ENCODE results near the gene NOP14. TPM values are rescaled to one million over a fixed set of nuclear protein-coding genes. Genes with fewer than 3 reads are reported as not detected.

The NOP14 gene
- total RNA-seq, 4 donors from 2014 or later = 8.6 to 43.0 (median 12.8) TPM

- Histone ChIP-seq H3K27me3 (no peaks in the 10 kb centered on the region), H3K27ac (no peak overlapping the region), H3K4me1 (peaks cover 4 to 12% (median 11%) of the 10 kb centered on the region in 4 donors), H3K9me3 (no peaks in the 10 kb centered on the region), H3K4me3 (no peak overlapping the region), H3K36me3 (peaks cover 0 to 34% (median 15%) of the 10 kb centered on the region in 4 donors)
- no peak for TF ChIP-seq POLR2A (IDR thresholded peaks at IDR 0.05)
- no peak for TF ChIP-seq EP300 (IDR thresholded peaks at IDR 0.05; ENCODE audit: low read depth)
- TF ChIP-seq CTCF (IDR thresholded peaks at IDR 0.05) = no peak
- TF ChIP-seq POLR2AphosphoS5 (IDR thresholded peaks at IDR 0.05) = no peak
- WGBS, 2 donors (ENCODE audit: low coverage in 1 of 2) = 88 to 94% methylated on average over 10 to 30 of the region's 30 CpGs
- DNase-seq = no peak
- in situ Hi-C loops (cut with MboI; ENCODE audit: low pct_ligation_motif_present in 1 of 4, low pct_unique_long_range_greater_than_20kb in 1 of 4, low sequenced_read_pairs in 3 of 4) (loop anchor here in 3 of 4 donors (10.0 to 25.0 kb wide), 2 partner anchors 180 to 183 kb away; partner anchors contain the start of gene TNIP2 (in 2 of the 3)), intact Hi-C loops (cut with DNase I; ENCODE audit: low total_unique reads) (no loop called here)
Measured at GRCh38 chr4:2944586-2945526, 18.4 kb downstream of the NOP14 start.

GRCh38 chr4:2944091-2944482, 19.1 kb downstream of the NOP14 start:
- Histone ChIP-seq H3K36me3 (peaks cover 0 to 40% (median 15%) of the 10 kb centered on the region in 4 donors), H3K9me3 (no peaks in the 10 kb centered on the region), H3K4me1 (peaks cover 4 to 12% (median 11%) of the 10 kb centered on the region in 4 donors), H3K27me3 (no peaks in the 10 kb centered on the region), H3K4me3 (no peak overlapping the region), H3K27ac (no peak overlapping the region)
- WGBS, 2 donors (ENCODE audit: low coverage in 1 of 2) = 85 to 88% methylated on average over 5 to 11 of the region's 11 CpGs
- intact Hi-C loops (cut with DNase I; ENCODE audit: low total_unique reads) = no loop called here
- DNase-seq = no peak
- in situ Hi-C loops (cut with MboI; ENCODE audit: low pct_ligation_motif_present in 1 of 4, low pct_unique_long_range_greater_than_20kb in 1 of 4, low sequenced_read_pairs in 3 of 4) = loop anchor here in 3 of 4 donors (10.0 to 25.0 kb wide), 2 partner anchors 179 to 182 kb away; partner anchors contain the start of gene TNIP2 (in 2 of the 3)
- TF ChIP-seq CTCF (IDR thresholded peaks at IDR 0.05) (no peak), POLR2AphosphoS5 (IDR thresholded peaks at IDR 0.05) (no peak), POLR2A (IDR thresholded peaks at IDR 0.05) (no peak), EP300 (IDR thresholded peaks at IDR 0.05; ENCODE audit: low read depth) (no peak)

- no peak for DNase-seq
- 94 to 95% methylated on average over 17 to 20 of the region's 20 CpGs for WGBS, 2 donors (ENCODE audit: low coverage in 1 of 2)
- TF ChIP-seq EP300 (IDR thresholded peaks at IDR 0.05; ENCODE audit: low read depth) (no peak), POLR2AphosphoS5 (IDR thresholded peaks at IDR 0.05) (no peak)
- peak overlapping the region; percentile 62 to 84 (median 76) for H3K27ac ChIP-seq
- peaks cover 0 to 46% (median 18%) of the 10 kb centered on the region in 4 donors for H3K36me3 ChIP-seq
- H3K27me3 ChIP-seq = no peaks in the 10 kb centered on the region
- H3K9me3 ChIP-seq = no peaks in the 10 kb centered on the region
- no peak overlapping the region for H3K4me3 ChIP-seq
- intact Hi-C loops (cut with DNase I; ENCODE audit: low total_unique reads) = no loop called here
- peaks cover 4 to 12% (median 11%) of the 10 kb centered on the region in 4 donors for H3K4me1 ChIP-seq
- in situ Hi-C loops (cut with MboI; ENCODE audit: low pct_ligation_motif_present in 1 of 4, low pct_unique_long_range_greater_than_20kb in 1 of 4, low sequenced_read_pairs in 3 of 4) = loop anchor here in 3 of 4 donors (10.0 to 25.0 kb wide), 2 partner anchors 179 to 181 kb away; partner anchors contain the start of gene TNIP2 (in 2 of the 3)
Measured at GRCh38 chr4:2943364-2944090, 19.7 kb downstream of the NOP14 start.

- DNase-seq = peak; percentile 86
- H3K9me3 ChIP-seq = no peaks in the 10 kb centered on the region
- WGBS, 2 donors (ENCODE audit: low coverage in 1 of 2) = 59% methylated on average over 30 of the region's 31 CpGs; no CpG with 5 or more reads in 1 of the 2 donors
- H3K27me3 ChIP-seq = no peaks in the 10 kb centered on the region
- peaks cover 4 to 12% (median 11%) of the 10 kb centered on the region in 4 donors for H3K4me1 ChIP-seq
- in situ Hi-C loops (cut with MboI; ENCODE audit: low pct_ligation_motif_present in 1 of 4, low pct_unique_long_range_greater_than_20kb in 1 of 4, low sequenced_read_pairs in 3 of 4) = loop anchor here in 3 of 4 donors (10.0 to 25.0 kb wide), 2 partner anchors 178 to 180 kb away; partner anchors contain the start of gene TNIP2 (in 2 of the 3)
- peak overlapping the region; percentile 62 to 84 (median 76) for H3K27ac ChIP-seq
- H3K4me3 ChIP-seq = no peak overlapping the region
- peaks cover 0 to 39% (median 15%) of the 10 kb centered on the region in 4 donors for H3K36me3 ChIP-seq
- TF ChIP-seq POLR2AphosphoS5 (IDR thresholded peaks at IDR 0.05) (peak in 2 of 3 donors; percentile 50 to 58), POLR2A (IDR thresholded peaks at IDR 0.05) (peak; percentile 49), CTCF (IDR thresholded peaks at IDR 0.05) (peak in 1 of 5 experiments; percentile 17), EP300 (IDR thresholded peaks at IDR 0.05; ENCODE audit: low read depth) (no peak)
- intact Hi-C loops (cut with DNase I; ENCODE audit: low total_unique reads) = no loop called here
Measured at GRCh38 chr4:2942532-2943363, 20.5 kb downstream of the NOP14 start.

All from transverse colon (tissue), 4 donors.